Stimulated activated naive CD8-positive, alpha-beta T cell treated with anti-CD3 and anti-CD28 coated beads, Interleukin-15, Interleukin-2, amounts not matched to agents 100 ng/mL and 50 ng/mL, for 24 hours (primary cell): ENCODE data around the gene TUBB2B.
A peak's percentile ranks its signal among the peaks of the same experiment; 100 is the strongest.
"Not testable (repeated sequence)": the region's sequence is repeated elsewhere in the genome, so short reads cannot be mapped to it uniquely, and the experiment has no call there.

Source experiments
- H3K27ac Mint-ChIP-seq: one replicate; pipeline ENCODE4 v1.8.0; 2021; ENCODE audit warnings: mild to moderate bottlenecking, mixed read lengths
- H3K27me3 Mint-ChIP-seq: one replicate; pipeline ENCODE4 v1.8.0; 2021; ENCODE audit warnings: mixed read lengths
- H3K36me3 Mint-ChIP-seq: one replicate; pipeline ENCODE4 v1.8.0; 2021; ENCODE audit warnings: low read depth, mixed read lengths
- H3K4me1 Mint-ChIP-seq: one replicate; pipeline ENCODE4 v1.8.0; 2021; ENCODE audit warnings: low read depth, mixed read lengths
- H3K4me3 Mint-ChIP-seq: one replicate; pipeline ENCODE4 v1.8.0; 2021; ENCODE audit warnings: mild to moderate bottlenecking, mixed read lengths
- H3K9me3 Mint-ChIP-seq: one replicate; pipeline ENCODE4 v1.8.0; 2021; ENCODE audit warnings: mixed read lengths

TUBB2B gene

DNA sequence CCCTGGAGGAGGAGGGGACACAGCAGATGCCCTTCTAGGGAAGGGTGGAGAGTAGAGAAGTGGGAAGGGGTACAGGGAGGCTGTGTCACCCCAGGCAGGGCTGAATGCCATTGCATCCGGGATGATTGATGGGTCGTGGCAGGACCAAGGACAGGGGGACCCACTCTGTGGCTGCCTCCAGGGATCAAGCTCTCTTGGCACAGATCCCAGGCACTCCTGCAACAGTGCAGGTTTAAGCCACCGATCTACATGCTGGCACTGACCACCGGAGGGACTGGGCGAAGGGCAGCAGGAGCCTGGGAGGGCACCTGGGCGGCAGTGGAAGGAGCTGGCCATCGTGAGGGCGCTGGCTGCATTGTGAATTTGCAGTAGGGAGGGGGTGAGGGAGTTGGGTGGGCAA is 47.5 kb downstream of the TUBB2B start:
- not testable (repeated sequence) for H3K4me1 Mint-ChIP-seq, H3K9me3 Mint-ChIP-seq, H3K27me3 Mint-ChIP-seq, H3K36me3 Mint-ChIP-seq, H3K27ac Mint-ChIP-seq
- peak overlapping the region; percentile 35 for H3K4me3 Mint-ChIP-seq

DNA sequence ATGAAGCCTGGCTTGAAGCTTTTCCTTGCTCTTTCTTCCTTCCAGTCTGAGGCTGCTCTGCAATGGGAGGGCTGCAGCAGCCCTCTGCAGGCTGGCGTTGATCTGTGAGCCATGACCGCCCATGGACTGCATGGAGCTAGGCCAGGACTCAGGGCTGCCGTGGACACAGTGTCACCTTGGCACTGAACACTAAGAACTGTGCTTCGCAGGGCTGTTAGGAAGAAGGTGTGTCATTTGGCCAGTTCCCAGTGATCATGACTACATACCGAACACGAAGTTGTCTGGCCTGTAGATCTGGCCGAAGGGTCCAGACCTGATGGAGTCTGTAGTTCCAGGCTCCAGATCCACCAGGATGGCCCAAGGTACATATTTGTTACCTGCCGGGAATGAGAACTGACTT is 48.8 kb downstream of the TUBB2B start:
- not testable (repeated sequence) for H3K27ac Mint-ChIP-seq, H3K27me3 Mint-ChIP-seq, H3K4me1 Mint-ChIP-seq

DNA sequence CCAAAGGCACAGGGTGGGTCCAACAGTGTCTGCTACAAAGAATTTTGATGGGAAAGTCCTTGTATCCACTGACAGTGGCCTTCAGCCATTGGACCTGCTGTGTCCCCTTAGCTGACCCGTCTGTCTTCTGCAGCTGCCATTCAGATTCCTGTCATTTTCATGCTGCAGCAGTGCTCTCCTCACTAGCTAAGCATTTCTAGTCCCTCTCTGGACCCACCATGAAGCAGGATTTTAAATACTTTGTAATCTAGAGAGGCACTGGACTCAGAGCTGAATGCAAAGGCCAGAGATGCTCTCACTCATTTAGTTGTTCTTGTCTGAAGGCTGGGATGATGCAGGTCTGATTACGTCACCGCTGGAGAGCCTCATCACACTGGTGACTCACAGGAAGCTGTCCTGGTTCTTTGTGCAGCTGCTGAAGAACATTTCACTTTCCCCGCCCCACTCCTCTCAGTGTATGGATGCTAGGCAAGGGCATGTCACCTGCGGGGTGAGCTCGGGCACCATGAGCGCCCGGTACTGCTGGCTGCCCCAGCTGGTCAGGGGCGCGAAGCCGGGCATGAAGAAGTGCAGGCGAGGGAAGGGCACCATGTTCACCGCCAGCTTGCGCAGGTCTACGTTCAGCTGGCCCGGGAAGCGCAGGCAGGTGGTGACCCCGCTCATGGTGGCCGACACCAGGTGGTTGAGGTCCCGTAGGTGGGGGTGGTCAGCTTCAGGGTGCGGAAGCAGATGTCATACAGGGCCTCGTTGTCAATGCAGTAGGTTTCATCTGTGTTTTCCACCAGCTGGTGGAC is 50.7 kb downstream of the TUBB2B start:
- no peaks in the 10 kb centered on the region for H3K9me3 Mint-ChIP-seq
- H3K27ac Mint-ChIP-seq, result no peak overlapping the region
- H3K4me1 Mint-ChIP-seq, result peaks cover 4% of the 10 kb centered on the region
- no peaks in the 10 kb centered on the region for H3K36me3 Mint-ChIP-seq
- H3K27me3 Mint-ChIP-seq, result no peaks in the 10 kb centered on the region
- H3K4me3 Mint-ChIP-seq, result no peak overlapping the region

More for the DNA sequence above, 48.8 kb downstream of the TUBB2B start:
- not testable (repeated sequence) for H3K9me3 Mint-ChIP-seq, H3K36me3 Mint-ChIP-seq, H3K4me3 Mint-ChIP-seq

DNA sequence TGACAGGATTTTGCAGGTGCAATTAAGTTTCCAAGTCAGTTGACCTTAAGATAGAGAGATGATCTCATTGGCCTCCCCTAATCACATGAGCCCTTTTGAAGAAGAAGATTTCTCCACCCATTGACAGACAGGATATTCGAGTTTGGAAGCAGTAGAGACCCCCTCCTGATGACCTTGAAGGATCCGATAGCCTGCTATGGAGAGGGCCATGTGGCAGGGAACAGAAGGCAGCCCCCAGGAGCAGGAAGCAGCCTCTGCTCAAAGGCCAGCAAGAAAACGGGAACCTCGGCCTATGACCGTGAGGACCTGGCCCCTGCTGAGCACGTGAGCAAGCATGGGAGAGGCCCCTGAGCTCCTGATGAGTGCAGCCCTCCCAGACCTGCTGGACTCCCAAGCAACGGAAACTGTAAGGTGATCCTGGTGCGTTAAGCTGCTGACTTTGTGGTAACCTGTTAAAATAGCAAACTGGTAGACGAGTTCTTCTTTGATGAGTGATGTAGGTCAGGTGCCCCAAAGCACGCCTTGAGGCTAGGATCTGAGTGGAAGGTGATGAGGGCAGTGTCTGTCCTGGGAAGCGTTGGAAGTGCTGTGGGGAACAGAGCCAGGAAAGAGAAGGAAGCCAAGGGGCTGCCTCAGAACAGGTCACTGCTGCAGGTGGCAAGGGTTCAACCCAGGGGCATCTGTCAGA is 51.6 kb downstream of the TUBB2B start:
- H3K4me1 Mint-ChIP-seq, result peaks cover 4% of the 10 kb centered on the region

More for the DNA sequence above, 51.6 kb downstream of the TUBB2B start:
- Mint-ChIP-seq H3K36me3 (no peaks in the 10 kb centered on the region), H3K9me3 (no peaks in the 10 kb centered on the region), H3K4me3 (no peak overlapping the region), H3K27me3 (no peaks in the 10 kb centered on the region), H3K27ac (no peak overlapping the region)
